ENCODE results near the gene TAF11L5.
"Not testable (repeated sequence)": the region's sequence is repeated elsewhere in the genome, so short reads cannot be mapped to it uniquely, and the experiment has no call there.

TAF11L5 gene

DNA sequence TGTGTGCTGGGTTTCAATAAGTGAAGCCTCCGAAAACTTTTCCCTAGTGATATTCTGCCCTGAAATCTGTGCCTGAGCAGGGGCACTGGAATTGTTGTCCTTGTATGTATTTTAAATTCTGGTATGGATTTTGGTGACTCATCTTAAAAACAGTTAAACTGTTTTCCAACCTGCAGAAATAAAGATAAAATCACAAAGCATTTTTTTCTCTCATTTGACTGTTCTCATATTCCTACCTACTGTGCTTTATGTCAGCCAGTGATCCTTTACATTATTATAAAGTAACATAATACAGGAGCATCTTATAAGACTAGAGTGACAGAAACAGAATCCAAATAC lies 37.9 kb upstream of the TAF11L5 start:
- H3K27me3 ChIP-seq (replicated peaks; ENCODE audit: control insufficient read depth, insufficient read depth, low read length): no peaks in the 10 kb centered on the region
- H3K36me3 ChIP-seq (ENCODE audit: control insufficient read depth, insufficient read depth, low read length): no peaks in the 10 kb centered on the region
- TF ChIP-seq, protein P1, sequence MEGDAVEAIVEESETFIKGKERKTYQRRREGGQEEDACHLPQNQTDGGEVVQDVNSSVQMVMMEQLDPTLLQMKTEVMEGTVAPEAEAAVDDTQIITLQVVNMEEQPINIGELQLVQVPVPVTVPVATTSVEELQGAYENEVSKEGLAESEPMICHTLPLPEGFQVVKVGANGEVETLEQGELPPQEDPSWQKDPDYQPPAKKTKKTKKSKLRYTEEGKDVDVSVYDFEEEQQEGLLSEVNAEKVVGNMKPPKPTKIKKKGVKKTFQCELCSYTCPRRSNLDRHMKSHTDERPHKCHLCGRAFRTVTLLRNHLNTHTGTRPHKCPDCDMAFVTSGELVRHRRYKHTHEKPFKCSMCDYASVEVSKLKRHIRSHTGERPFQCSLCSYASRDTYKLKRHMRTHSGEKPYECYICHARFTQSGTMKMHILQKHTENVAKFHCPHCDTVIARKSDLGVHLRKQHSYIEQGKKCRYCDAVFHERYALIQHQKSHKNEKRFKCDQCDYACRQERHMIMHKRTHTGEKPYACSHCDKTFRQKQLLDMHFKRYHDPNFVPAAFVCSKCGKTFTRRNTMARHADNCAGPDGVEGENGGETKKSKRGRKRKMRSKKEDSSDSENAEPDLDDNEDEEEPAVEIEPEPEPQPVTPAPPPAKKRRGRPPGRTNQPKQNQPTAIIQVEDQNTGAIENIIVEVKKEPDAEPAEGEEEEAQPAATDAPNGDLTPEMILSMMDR (IDR thresholded peaks at IDR 0.05; ENCODE audit: insufficient read depth, low read length, poor library complexity, severe bottlenecking): no peak
- H3K4me3 ChIP-seq (replicated peaks; ENCODE audit: low read depth, low read length): no peak overlapping the region
- DNase-seq (ENCODE audit: extremely low read depth, insufficient read length): no peak

GRCh38 chr5:17491257-17491656 lies 33.8 kb upstream of the TAF11L5 start:
- H3K4me3 ChIP-seq (replicated peaks; ENCODE audit: low read depth, low read length); H3K36me3 ChIP-seq (ENCODE audit: control insufficient read depth, insufficient read depth, low read length); DNase-seq (ENCODE audit: extremely low read depth, insufficient read length); H3K27me3 ChIP-seq (replicated peaks; ENCODE audit: control insufficient read depth, insufficient read depth, low read length): not testable (repeated sequence)

DNA sequence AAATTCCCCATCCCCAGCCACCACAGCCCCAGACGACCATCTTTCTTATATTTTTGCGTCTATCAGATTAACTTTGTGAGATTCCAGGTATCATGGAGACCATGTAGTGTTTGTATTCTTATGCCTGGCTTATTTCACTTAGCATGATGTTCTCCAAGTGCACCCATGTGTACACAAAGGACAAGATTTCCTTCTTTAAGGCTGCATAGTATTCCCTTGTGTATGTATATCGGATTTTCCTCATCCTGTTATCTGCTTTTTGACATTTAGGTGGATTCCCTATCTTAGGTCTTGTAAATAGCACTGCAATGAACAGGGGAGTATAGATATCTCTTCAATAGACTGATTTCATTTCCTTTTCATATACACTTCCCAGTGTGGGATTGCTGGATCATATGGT lies 32.3 kb upstream of the TAF11L5 start:
- TF ChIP-seq, protein P1 (IDR thresholded peaks at IDR 0.05; ENCODE audit: insufficient read depth, low read length, poor library complexity, severe bottlenecking): no peak
- Histone ChIP-seq H3K4me3 (replicated peaks; ENCODE audit: low read depth, low read length) (no peak overlapping the region), H3K36me3 (ENCODE audit: control insufficient read depth, insufficient read depth, low read length) (no peaks in the 10 kb centered on the region), H3K27me3 (replicated peaks; ENCODE audit: control insufficient read depth, insufficient read depth, low read length) (no peaks in the 10 kb centered on the region)
- DNase-seq (ENCODE audit: extremely low read depth, insufficient read length): no peak

- Histone ChIP-seq H3K36me3 (ENCODE audit: control insufficient read depth, insufficient read depth, low read length) (no peaks in the 10 kb centered on the region), H3K27me3 (replicated peaks; ENCODE audit: control insufficient read depth, insufficient read depth, low read length) (no peaks in the 10 kb centered on the region), H3K4me3 (replicated peaks; ENCODE audit: low read depth, low read length) (no peak overlapping the region)
- TF ChIP-seq, protein P1 (IDR thresholded peaks at IDR 0.05; ENCODE audit: insufficient read depth, low read length, poor library complexity, severe bottlenecking): no peak
- no peak for DNase-seq (ENCODE audit: extremely low read depth, insufficient read length)
These were observed 27.6 kb upstream of the TAF11L5 start for GRCh38 chr5:17497446-17497845.

DNA sequence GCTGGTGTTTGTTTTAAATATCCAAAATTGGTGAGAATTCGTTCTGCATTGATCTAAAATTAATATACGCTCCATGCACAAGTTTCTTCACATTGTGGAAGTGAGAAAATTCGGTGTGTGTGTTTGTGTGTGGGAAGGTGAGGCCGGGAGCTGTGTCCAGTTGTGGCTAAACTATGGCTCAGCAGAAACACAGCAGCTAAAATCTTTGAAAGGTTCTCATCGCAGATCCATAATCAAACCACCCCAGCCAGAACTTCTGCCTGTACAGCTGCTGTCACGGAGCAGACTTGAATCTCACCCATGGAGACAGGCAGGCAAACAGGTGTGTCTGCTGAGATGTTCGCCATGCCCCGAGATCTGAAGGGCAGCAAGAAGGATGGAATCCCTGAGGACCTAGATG lies 27.1 kb upstream of the TAF11L5 start, which contains the start of gene TAF11L2:
Gene TAF11L2, plus strand, starts transcription at position 301 of the 400 bp plus-strand sequence.
- not testable (repeated sequence) for DNase-seq (ENCODE audit: extremely low read depth, insufficient read length); H3K27me3 ChIP-seq (replicated peaks; ENCODE audit: control insufficient read depth, insufficient read depth, low read length); H3K4me3 ChIP-seq (replicated peaks; ENCODE audit: low read depth, low read length); H3K36me3 ChIP-seq (ENCODE audit: control insufficient read depth, insufficient read depth, low read length)

- DNase-seq (ENCODE audit: extremely low read depth, insufficient read length): no peak
- TF ChIP-seq, protein P1 (IDR thresholded peaks at IDR 0.05; ENCODE audit: insufficient read depth, low read length, poor library complexity, severe bottlenecking): no peak
- no peaks in the 10 kb centered on the region for H3K27me3 ChIP-seq (replicated peaks; ENCODE audit: control insufficient read depth, insufficient read depth, low read length)
- no peaks in the 10 kb centered on the region for H3K36me3 ChIP-seq (ENCODE audit: control insufficient read depth, insufficient read depth, low read length)
- H3K4me3 ChIP-seq (replicated peaks; ENCODE audit: low read depth, low read length): no peak overlapping the region
These were observed 13.2 kb upstream of the TAF11L5 start for GRCh38 chr5:17511775-17512325.

DNA sequence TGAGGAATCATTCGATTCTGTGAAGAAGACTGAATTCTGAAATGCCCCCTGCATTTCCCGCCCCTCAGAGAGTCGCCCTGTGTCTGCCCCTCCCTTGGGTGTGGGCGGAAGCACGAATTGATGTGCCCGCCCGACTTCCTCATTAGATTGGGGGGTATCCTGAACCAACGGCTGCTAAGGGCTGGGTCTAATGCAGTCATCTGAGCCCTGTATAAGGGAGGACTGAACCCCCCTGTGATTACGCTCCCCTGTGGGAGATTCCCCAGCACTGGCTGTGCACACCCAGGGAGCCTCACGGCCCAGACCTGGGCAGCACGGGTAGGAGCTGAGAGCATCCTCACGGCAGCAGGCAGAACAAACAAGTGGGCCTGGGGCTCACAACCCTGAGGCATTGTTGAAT lies 7.5 kb upstream of the TAF11L5 start:
- not testable (repeated sequence) for H3K27me3 ChIP-seq (replicated peaks; ENCODE audit: control insufficient read depth, insufficient read depth, low read length); H3K4me3 ChIP-seq (replicated peaks; ENCODE audit: low read depth, low read length); H3K36me3 ChIP-seq (ENCODE audit: control insufficient read depth, insufficient read depth, low read length); DNase-seq (ENCODE audit: extremely low read depth, insufficient read length)

GRCh38 chr5:17518067-17518466 lies 7.0 kb upstream of the TAF11L5 start, which contains the start of gene TAF11L3:
Gene TAF11L3 (plus strand): TSS chr5:17518367.
- DNase-seq (ENCODE audit: extremely low read depth, insufficient read length); H3K36me3 ChIP-seq (ENCODE audit: control insufficient read depth, insufficient read depth, low read length); H3K27me3 ChIP-seq (replicated peaks; ENCODE audit: control insufficient read depth, insufficient read depth, low read length); H3K4me3 ChIP-seq (replicated peaks; ENCODE audit: low read depth, low read length): not testable (repeated sequence)

DNA sequence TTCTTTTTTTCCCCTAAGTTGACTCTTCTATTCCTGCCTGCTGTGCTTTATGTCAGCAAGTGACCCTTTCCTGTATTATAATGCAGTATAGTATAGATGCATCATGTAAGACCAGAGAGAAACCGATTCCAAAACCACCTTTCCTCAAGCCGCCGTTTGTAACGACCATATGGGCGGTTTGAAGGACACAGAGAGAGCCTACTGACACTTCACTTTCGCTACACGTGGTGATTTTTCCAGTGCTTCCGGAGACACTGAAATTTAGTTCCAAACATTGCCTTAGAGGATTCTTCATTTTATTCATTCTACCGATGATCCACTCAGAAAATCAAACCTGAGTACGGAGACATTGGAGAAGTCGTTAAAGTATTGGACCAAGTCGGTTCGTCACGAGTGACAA lies 5.5 kb upstream of the TAF11L5 start:
- not testable (repeated sequence) for H3K4me3 ChIP-seq (replicated peaks; ENCODE audit: low read depth, low read length); DNase-seq (ENCODE audit: extremely low read depth, insufficient read length); H3K27me3 ChIP-seq (replicated peaks; ENCODE audit: control insufficient read depth, insufficient read depth, low read length); H3K36me3 ChIP-seq (ENCODE audit: control insufficient read depth, insufficient read depth, low read length)

- H3K4me3 ChIP-seq (replicated peaks; ENCODE audit: low read depth, low read length); DNase-seq (ENCODE audit: extremely low read depth, insufficient read length); H3K27me3 ChIP-seq (replicated peaks; ENCODE audit: control insufficient read depth, insufficient read depth, low read length); H3K36me3 ChIP-seq (ENCODE audit: control insufficient read depth, insufficient read depth, low read length): not testable (repeated sequence)
These were observed 3.5 kb upstream of the TAF11L5 start, which contains the start of gene TAF11L4 for GRCh38 chr5:17521501-17521900. Gene TAF11L4 (plus strand): TSS chr5:17521801.

- not testable (repeated sequence) for H3K27me3 ChIP-seq (replicated peaks; ENCODE audit: control insufficient read depth, insufficient read depth, low read length); DNase-seq (ENCODE audit: extremely low read depth, insufficient read length); H3K36me3 ChIP-seq (ENCODE audit: control insufficient read depth, insufficient read depth, low read length); H3K4me3 ChIP-seq (replicated peaks; ENCODE audit: low read depth, low read length)
These were observed 1.5 kb downstream of the TAF11L5 start for GRCh38 chr5:17526504-17526903.

Data from GM06990 (cell line).